K562 (cell line): Measurements from ENCODE around the gene ODAD3. TPM values are rescaled to one million over a fixed set of nuclear protein-coding genes. Genes with fewer than 3 reads are reported as not detected.

Experiments used
- ATAC-seq: fragments of 200-7000 bp; cut with Tn5 transposase; 3 replicates; pipeline ENCODE4 v1.9.1; 2020; ENCODE audit warnings: moderate library complexity
- BruUV-seq: library from RNA; stranded (reverse); fragments of 400-500 nt; replicated peaks from 2 replicates; lab custom pipeline; 2021; lab: Mats Ljungman, UMichigan
- CTCF ChIA-PET: fragments of 300-600 bp; formaldehyde crosslinking; extraction: SDS; loops from one replicate; lab custom pipeline; 2021; ENCODE audit warnings: low intra/inter-chr PET ratio; lab: Yijun Ruan, JAX
- POLR2A ChIA-PET: fragments of 300-600, 350-650 bp; sonication (Branson Sonifier 250); formaldehyde crosslinking; extraction: SDS; loops from one replicate; lab custom pipeline; 2021; ENCODE audit warnings: antibody characterized with exemption, inconsistent platforms; lab: Yijun Ruan, JAX
- DNase-seq, 4 experiments: peaks; one replicate each; pipeline versions ENCODE4 v3.0.0 to v3.0.0-alpha.2; 2011 to 2018; ENCODE audit warnings: low spot score in 3 of 4, mixed read lengths in 3 of 4; ENCODE audit errors: extremely low read depth in 1 of 4
- FAIRE-seq: peaks from 2 replicates; lab custom pipeline; 2011; peaks lifted over from hg19 to GRCh38; lab: Jason Lieb, UNC
- H2AFZ ChIP-seq: 2 replicates; pipeline ENCODE4 v1.6.0; 2011; ENCODE audit warnings: low read depth, low read length, control low read depth, inconsistent platforms
- H3K27ac ChIP-seq: fragments of 200-600 bp; 3 replicates; pipeline ENCODE4 v1.8.0; 2011; ENCODE audit warnings: low read depth, mild to moderate bottlenecking, control low read depth, inconsistent platforms, low read length, moderate library complexity, mixed read lengths; ENCODE audit errors: extremely low read depth
- H3K27me3 ChIP-seq, 2 experiments: fragments of 300-600 bp in 1 of 2; 2 replicates in 1 of 2; 3 replicates in 1 of 2; pipeline versions ENCODE4 v1.6.0 to v1.8.0; 2011; ENCODE audit warnings: inconsistent platforms in 2 of 2, low read length in 2 of 2, mild to moderate bottlenecking in 1 of 2, mixed read lengths in 1 of 2, moderate library complexity in 1 of 2; ENCODE audit not compliant: control insufficient read depth in 2 of 2, insufficient read depth in 2 of 2
- H3K36me3 ChIP-seq: fragments of 300-600 bp; 3 replicates; pipeline ENCODE4 v1.8.0; 2011; ENCODE audit warnings: mild to moderate bottlenecking, low read length, inconsistent platforms; ENCODE audit not compliant: control insufficient read depth, insufficient read depth
- H3K4me1 ChIP-seq, 2 experiments: fragments of 200-600 bp in 1 of 2; replicated peaks in 1 of 2; 2 replicates in 1 of 2; 3 replicates in 1 of 2; pipeline versions ENCODE4 v1.5.1 to v1.8.0; 2011; ENCODE audit warnings: inconsistent platforms in 2 of 2, low read length in 2 of 2, mild to moderate bottlenecking in 1 of 2, mixed read lengths in 1 of 2, moderate library complexity in 1 of 2; ENCODE audit not compliant: control insufficient read depth in 2 of 2, insufficient read depth in 2 of 2
- H3K4me2 ChIP-seq: 2 replicates; pipeline ENCODE4 v1.6.1; 2011; ENCODE audit warnings: low read length, control low read depth, inconsistent platforms, mixed read lengths; ENCODE audit not compliant: insufficient read depth
- H3K4me3 ChIP-seq: fragments of 200-600 bp; sonication (generic), shearing (Covaris generic); 2 replicates; pipeline ENCODE4 v1.5.1; 2016; ENCODE audit warnings: control low read depth, inconsistent platforms
- H3K79me2 ChIP-seq: fragments of 200-600 bp; 3 replicates; pipeline ENCODE4 v1.8.0; 2011; ENCODE audit warnings: low read length, inconsistent platforms; ENCODE audit not compliant: control insufficient read depth, insufficient read depth
- H3K9ac ChIP-seq, 2 experiments: 2 replicates each; pipeline versions ENCODE4 v1.6.0 to v1.6.1; 2011; ENCODE audit warnings: low read depth in 2 of 2, low read length in 2 of 2, control low read depth in 1 of 2, inconsistent platforms in 1 of 2, mild to moderate bottlenecking in 1 of 2, mixed read lengths in 1 of 2; ENCODE audit not compliant: insufficient read depth in 1 of 2
- H3K9me1 ChIP-seq: one replicate; pipeline ENCODE4 v1.6.0; 2011; ENCODE audit warnings: inconsistent platforms, mild to moderate bottlenecking, low read length, moderate library complexity; ENCODE audit not compliant: control insufficient read depth, insufficient read depth
- H3K9me3 ChIP-seq: replicated peaks from 2 replicates; pipeline ENCODE4 v1.5.1; 2011; ENCODE audit warnings: low read depth, low read length, inconsistent platforms; ENCODE audit not compliant: control insufficient read depth, insufficient read depth
- H4K20me1 ChIP-seq: replicated peaks from 2 replicates; pipeline ENCODE4 v1.6.1; 2011; ENCODE audit warnings: low read length, inconsistent platforms, mixed read lengths; ENCODE audit not compliant: control insufficient read depth, insufficient read depth
- DIDO1 ChIP-seq: fragments of 450-650 bp; IDR thresholded peaks from 2 replicates; pipeline ENCODE4 v1.6.1; 2016; ENCODE audit warnings: low read depth, missing biosample characterization, missing genetic modification characterization
- DPF2 ChIP-seq: fragments of 450-650 bp; IDR thresholded peaks from 2 replicates; pipeline ENCODE4 v1.6.1; 2016
- GTF2E2 ChIP-seq: fragments of 200-800 bp; sonication (Bioruptor generic); IDR thresholded peaks from 2 replicates; pipeline ENCODE4 v1.6.1; 2016; ENCODE audit warnings: missing genetic modification characterization, missing compliant biosample characterization
- L3MBTL2 ChIP-seq: fragments of 450-650 bp; IDR thresholded peaks from 2 replicates; pipeline ENCODE4 v1.6.1; 2016; ENCODE audit warnings: mild to moderate bottlenecking, moderate library complexity
- NR1H2 ChIP-seq: sonication (generic); formaldehyde crosslinking; IDR thresholded peaks from 2 replicates; pipeline ENCODE4 v1.4.0; 2020; ENCODE audit warnings: mild to moderate bottlenecking, missing genetic modification reagents
- RBM25 ChIP-seq: fragments of 200-400 bp; formaldehyde crosslinking; IDR thresholded peaks from 2 replicates; pipeline ENCODE4 v1.6.1; 2018; ENCODE audit warnings: low read length, low read depth, moderate library complexity; ENCODE audit not compliant: severe bottlenecking
- SMARCA5 ChIP-seq: fragments of 450-650 bp; IDR thresholded peaks from 2 replicates; pipeline ENCODE4 v1.6.1; 2016
- SNAPC5 ChIP-seq: fragments of 250-450 bp; sonication (Bioruptor Pico); IDR thresholded peaks from 2 replicates; pipeline ENCODE4 v1.8.0; 2021; ENCODE audit warnings: moderate library complexity, mild to moderate bottlenecking, inconsistent platforms
- TAF15 ChIP-seq: fragments of 200-400 bp; formaldehyde crosslinking; IDR thresholded peaks from 2 replicates; pipeline ENCODE4 v1.6.1; 2017; ENCODE audit warnings: mild to moderate bottlenecking, low read depth, low read length, moderate library complexity
- ZNF133 ChIP-seq: fragments of 250-450 bp; sonication (Bioruptor Pico); IDR thresholded peaks from 2 replicates; pipeline ENCODE4 v1.4.0; 2020; ENCODE audit warnings: mild to moderate bottlenecking
- ZNF146 ChIP-seq: IDR thresholded peaks from one replicate; pipeline ENCODE4 v1.6.1; 2018; ENCODE audit warnings: missing compliant biosample characterization; ENCODE audit not compliant: unreplicated experiment
- ZNF274 ChIP-seq: IDR thresholded peaks from 2 replicates; pipeline ENCODE4 v1.6.1; 2011; ENCODE audit warnings: low read depth, mild to moderate bottlenecking, low read length, moderate library complexity, borderline replicate concordance
- ZNF449 ChIP-seq: fragments of 250-450 bp; sonication (Bioruptor Pico); IDR thresholded peaks from 2 replicates; pipeline ENCODE4 v1.8.0; 2022; ENCODE audit warnings: moderate library complexity, mild to moderate bottlenecking, inconsistent platforms
- whole genome bisulfite sequencing: fragments of 100-300 bp; shearing (Covaris generic); methylation state at CpG from one replicate; pipeline ENCODE4 v1.1.6; 2016; ENCODE audit warnings: low coverage, mixed read lengths; ENCODE audit not compliant: insufficient coverage; ENCODE audit errors: missing lambda C conversion rate; 5-methylcytosine and 5-hydroxymethylcytosine counted together
- in situ Hi-C: fragments of 300-500 bp; cut with MboI; formaldehyde crosslinking; loops from 4 replicates; pipeline ENCODE4 v1.15.0; 2018; ENCODE audit warnings: inconsistent platforms, mixed read lengths
- intact Hi-C: fragments of 100-400 bp; cut with micrococcal nuclease; formaldehyde crosslinking; loops from 2 replicates; pipeline ENCODE4 v1.14.2; 2022
- polyA plus RNA-seq, 8 experiments: library from polyadenylated mRNA; depleted of rRNA in 4 of 8; stranded (reverse) in 5 of 8; unstranded in 3 of 8; fragments of >200 nt; fragmentation: Nextera tagmentation in 2 of 8; fragmentation: Illumina TruSeq in 1 of 8; extraction: Ambion mirVana in 2 of 8; extraction: Trizol in 1 of 8; gene quantifications; 2 replicates each; pipeline versions ENCODE4 v1.2.1 to v1.2.3, GENCODE V29; 2011 to 2014; ENCODE audit warnings: inconsistent platforms in 1 of 8, missing spikeins in 1 of 8
- total RNA-seq, 7 experiments: library from RNA; depleted of rRNA in 6 of 7; stranded (reverse); fragments of >200 nt in 6 of 7; fragmentation: Illumina TruSeq in 2 of 7; extraction: Trizol in 2 of 7; gene quantifications; 2 replicates each; pipeline versions ENCODE4 v1.2.1 to v1.2.3, GENCODE V29; 2011 to 2021; ENCODE audit warnings: low replicate concordance in 1 of 7

The ODAD3 gene
- total and polyA plus RNA-seq, 9 of the 15 experiments (the other 6 are each of a cell fraction or from before 2014, with no cell fraction given), result 0.07 to 0.72 (median 0.14) TPM; not detected in 2

GRCh38 chr19:11387162-11388034 is 47.5 kb downstream of the ODAD3 start:
- Histone ChIP-seq H3K36me3 (no peaks in the 10 kb centered on the region), H3K27me3 (no peaks in the 10 kb centered on the region), H3K4me3 (no peak overlapping the region), H4K20me1 (no peaks in the 10 kb centered on the region), H3K4me2 (no peak overlapping the region), H3K9me3 (peaks cover 3% of the 10 kb centered on the region; the same call in 1 of the 2 replicates), H3K79me2 (peaks cover 8% of the 10 kb centered on the region; the same call in 2 of the 3 replicates), H2AFZ (0 out of 2 replicates have a peak overlapping the region, but pooled peaks have one; percentile 22), H3K27ac (no peak overlapping the region), H3K4me1 (peaks cover 8 to 27% of the 10 kb centered on the region in 2 experiments; a peak in 3 of 5 replicates), H3K9ac (no peak overlapping the region), H3K9me1 (no peaks in the 10 kb centered on the region)
- BruUV-seq, result no TSS peak
- no peak for ATAC-seq
- FAIRE-seq, result no peak
- ChIA-PET POLR2A (no interaction called here), CTCF (no interaction called here)
- TF ChIP-seq SMARCA5 (no peak), ZNF274 (no peak), RBM25 (no peak), TAF15 (no peak), GTF2E2 (tag) (no peak), DPF2 (no peak), ZNF449 (CRISPR knock-in tag) (no peak), ZNF133 (CRISPR knock-in tag) (no peak), DIDO1 (tag) (no peak), ZNF146 (CRISPR knock-in tag) (no peak), NR1H2 (no peak), L3MBTL2 (no peak), SNAPC5 (no peak)
- in situ Hi-C loops, result no loop called here
- intact Hi-C loops, result no loop called here
- no peak for DNase-seq
- 71% methylated on average over 19 of the region's 19 CpGs for WGBS
